Lower leg skin (tissue), 3 donors: Measurements from ENCODE around the gene ASB2.

Source experiments
- CTCF ChIP-seq, 3 donors: fragments of 450-650 bp; IDR thresholded peaks; one replicate each; pipeline ENCODE4 v1.5.1; 2016; ENCODE audit warnings: antibody characterized with exemption in 3 of 3, mild to moderate bottlenecking in 3 of 3, moderate library complexity in 2 of 3
- POLR2A ChIP-seq, 2 donors: fragments of 450-650 bp; IDR thresholded peaks; one replicate each; pipeline ENCODE4 v1.6.1; 2016 to 2017; ENCODE audit warnings: antibody characterized with exemption in 2 of 2, mild to moderate bottlenecking in 1 of 2, moderate library complexity in 1 of 2

- TF ChIP-seq POLR2A (IDR thresholded peaks at IDR 0.05) (no peak), CTCF (IDR thresholded peaks at IDR 0.05) (no peak)
These were observed 801 bp upstream of the ASB2 start for GRCh38 chr14:93977171-93977570.
